Activated T-helper 2 cell treated with anti-CD3 and anti-CD28 coated beads, Interferon-gamma antibody, Interleukin-2, Interleukin-4, amounts not matched to agents 10 μg/mL and 5 μg/mL and 100 μg/mL, durations not matched to agents 14 hours and 24 hours and 36 hours (primary cell): ENCODE results near the gene ABCB8. TPM values are rescaled to one million over a fixed set of nuclear protein-coding genes. Genes with fewer than 3 reads are reported as not detected.

Experiments
- total RNA-seq: library from RNA; stranded (reverse); gene quantifications from 2 replicates; pipeline ENCODE4 v1.2.3, GENCODE V29; 2022

ABCB8 gene
- total RNA-seq, 1 donor from 2014 or later = 59.6 TPM

Other genes starting within 250 kb of the ABCB8 start
- 0.14 TPM in 1 of 2 replicates, not detected in the other for gene TMEM176B, start 228.1 kb upstream of the ABCB8 start, total RNA-seq
- not detected in 2 replicates for gene TMEM176A, start 227.7 kb upstream of the ABCB8 start, total RNA-seq
- 0.16 TPM in 1 of 2 replicates, not detected in the other for gene AOC1, start 175.9 kb upstream of the ABCB8 start, total RNA-seq
- 0.30 and 0.41 TPM in 2 replicates for gene KCNH2, start 50.1 kb upstream of the ABCB8 start, total RNA-seq
- gene NOS3, start 37.4 kb upstream of the ABCB8 start, total RNA-seq = 9.8 TPM in 2 replicates
- 5.0 and 6.4 TPM in 2 replicates for gene ATG9B, start 4.0 kb upstream of the ABCB8 start, total RNA-seq
- gene ASIC3, start 20.1 kb downstream of the ABCB8 start, total RNA-seq = 3.3 and 4.0 TPM in 2 replicates
- gene CDK5, start 29.4 kb downstream of the ABCB8 start, total RNA-seq = 24.1 and 25.7 TPM in 2 replicates
- 106 and 109 TPM in 2 replicates for gene SLC4A2, start 31.1 kb downstream of the ABCB8 start, total RNA-seq
- 83.2 and 85.2 TPM in 2 replicates for gene FASTK, start 52.4 kb downstream of the ABCB8 start, total RNA-seq
- gene TMUB1, start 55.0 kb downstream of the ABCB8 start, total RNA-seq = 57.4 and 60.8 TPM in 2 replicates
- gene AGAP3, start 58.0 kb downstream of the ABCB8 start, total RNA-seq = 62.5 and 64.4 TPM in 2 replicates
- not detected in 2 replicates for gene GBX1, start 139.2 kb downstream of the ABCB8 start, total RNA-seq
- gene ASB10, start 158.8 kb downstream of the ABCB8 start, total RNA-seq = not detected in 2 replicates
- gene H2BK1, start 182.0 kb downstream of the ABCB8 start, total RNA-seq = not detected in 2 replicates
- 63.4 and 69.2 TPM in 2 replicates for gene ABCF2, start 198.8 kb downstream of the ABCB8 start, total RNA-seq
- 43.8 and 46.0 TPM in 2 replicates for gene CHPF2, start 204.0 kb downstream of the ABCB8 start, total RNA-seq
- 2.9 and 3.3 TPM in 2 replicates for gene SMARCD3, start 220.2 kb downstream of the ABCB8 start, total RNA-seq